Peyer's patch (tissue), 4 donors: ENCODE measurements around the gene NANOG. TPM values are rescaled to one million over a fixed set of nuclear protein-coding genes. Genes with fewer than 3 reads are reported as not detected.
"Not testable (repeated sequence)": the region's sequence is repeated elsewhere in the genome, so short reads cannot be mapped to it uniquely, and the experiment has no call there.

Source experiments
- DNase-seq, 3 donors: peaks; one replicate each; pipeline ENCODE4 v3.0.0-alpha.2; 2017 to 2019
- H3K27ac ChIP-seq, 4 donors: fragments of 200-600 bp; sonication (generic); one replicate each; pipeline ENCODE4 v1.5.1; 2016 to 2019
- H3K27me3 ChIP-seq, 2 donors: fragments of 200-600 bp; sonication (generic); one replicate each; pipeline ENCODE4 v1.5.1; 2019
- H3K36me3 ChIP-seq, 3 donors: fragments of 200-600 bp; sonication (generic); one replicate each; pipeline ENCODE4 v1.5.1; 2016 to 2019
- H3K4me1 ChIP-seq, 4 donors: fragments of 200-600 bp; sonication (generic); one replicate each; pipeline ENCODE4 v1.5.1; 2016 to 2019
- H3K4me3 ChIP-seq, 4 donors: fragments of 200-600 bp; sonication (generic); 1 replicate in 3 of 4; 2 replicates in 1 of 4; pipeline ENCODE4 v1.5.1; 2016 to 2019; ENCODE audit warnings: mild to moderate bottlenecking in 1 of 4
- H3K9me3 ChIP-seq, 4 donors: fragments of 200-600 bp; sonication (generic); one replicate each; pipeline ENCODE4 v1.5.1; 2016 to 2019; ENCODE audit warnings: mild to moderate bottlenecking in 1 of 4
- CTCF ChIP-seq, 6 experiments: fragments of 450-650 bp in 4 of 6; fragments of 200-600 bp in 2 of 6; sonication (generic) in 1 of 6; IDR thresholded peaks; one replicate each; pipeline ENCODE4 v1.5.1; 2017 to 2019; ENCODE audit warnings: antibody characterized with exemption in 6 of 6, mild to moderate bottlenecking in 3 of 6, moderate library complexity in 1 of 6
- POLR2A ChIP-seq, 2 donors: fragments of 450-650 bp; IDR thresholded peaks; one replicate each; pipeline ENCODE4 v1.5.1; 2017; ENCODE audit warnings: antibody characterized with exemption in 2 of 2, mild to moderate bottlenecking in 2 of 2, moderate library complexity in 2 of 2
- total RNA-seq, 4 donors: library from RNA; depleted of rRNA; stranded (reverse); fragments of >200 nt; gene quantifications; one replicate each; pipeline ENCODE4 v1.1.0, GENCODE V29; 2016

NANOG gene
- total RNA-seq = not detected

GRCh38 chr12:7788884-7789528 is at the start of gene NANOG:
TSS of gene NANOG (plus strand) at chr12:7789402. CDS start at chr12:7789615, 213 bp downstream.
- not testable (repeated sequence) for DNase-seq, H3K9me3 ChIP-seq, H3K36me3 ChIP-seq, H3K27me3 ChIP-seq, H3K27ac ChIP-seq, H3K4me3 ChIP-seq, H3K4me1 ChIP-seq

- TF ChIP-seq CTCF (IDR thresholded peaks at IDR 0.05) (no peak), POLR2A (IDR thresholded peaks at IDR 0.05) (no peak)
- no peak for DNase-seq
- Histone ChIP-seq H3K36me3 (no peaks in the 10 kb centered on the region), H3K4me1 (no peaks in the 10 kb centered on the region), H3K27ac (no peak within 1 kb of the TSS), H3K27me3 (no peaks in the 10 kb centered on the region), H3K9me3 (no peaks in the 10 kb centered on the region), H3K4me3 (no peak within 1 kb of the TSS)
Observed at GRCh38 chr12:7747246-7747645, 42.0 kb upstream of the NANOG start, which contains the start of gene CLEC4C. TSS of gene CLEC4C (minus strand) at chr12:7747375. CDS start at chr12:7747348, 27 bp downstream.

GRCh38 chr12:7748852-7749251 is 40.4 kb upstream of the NANOG start:
- Histone ChIP-seq H3K27me3 (no peaks in the 10 kb centered on the region), H3K36me3 (no peaks in the 10 kb centered on the region), H3K4me1 (no peaks in the 10 kb centered on the region), H3K4me3 (no peak overlapping the region), H3K27ac (no peak overlapping the region), H3K9me3 (no peaks in the 10 kb centered on the region)
- DNase-seq = no peak
- no peak for TF ChIP-seq POLR2A (IDR thresholded peaks at IDR 0.05)
- TF ChIP-seq CTCF (IDR thresholded peaks at IDR 0.05) = no peak

- no peaks in the 10 kb centered on the region for H3K9me3 ChIP-seq
- H3K36me3 ChIP-seq = no peaks in the 10 kb centered on the region
- H3K4me1 ChIP-seq = no peaks in the 10 kb centered on the region
- DNase-seq = no peak
- TF ChIP-seq CTCF (IDR thresholded peaks at IDR 0.05) = no peak
- TF ChIP-seq POLR2A (IDR thresholded peaks at IDR 0.05) = no peak
- no peak overlapping the region for H3K4me3 ChIP-seq
- H3K27ac ChIP-seq = no peak overlapping the region
- H3K27me3 ChIP-seq = no peaks in the 10 kb centered on the region
Observed at GRCh38 chr12:7749442-7749841, 39.8 kb upstream of the NANOG start.

GRCh38 chr12:7750350-7750749 is 38.9 kb upstream of the NANOG start:
- Histone ChIP-seq H3K9me3 (no peaks in the 10 kb centered on the region), H3K4me3 (no peak overlapping the region), H3K36me3 (no peaks in the 10 kb centered on the region), H3K27me3 (no peaks in the 10 kb centered on the region), H3K27ac (no peak overlapping the region), H3K4me1 (no peaks in the 10 kb centered on the region)
- no peak for DNase-seq
- no peak for TF ChIP-seq CTCF (IDR thresholded peaks at IDR 0.05)

- no peaks in the 10 kb centered on the region for H3K9me3 ChIP-seq
- no peak overlapping the region for H3K4me3 ChIP-seq
- H3K4me1 ChIP-seq = no peaks in the 10 kb centered on the region
- no peaks in the 10 kb centered on the region for H3K36me3 ChIP-seq
- TF ChIP-seq POLR2A (IDR thresholded peaks at IDR 0.05) (no peak), CTCF (IDR thresholded peaks at IDR 0.05) (no peak)
- DNase-seq = no peak
- H3K27ac ChIP-seq = no peak overlapping the region
- H3K27me3 ChIP-seq = no peaks in the 10 kb centered on the region
Observed at GRCh38 chr12:7751394-7751793, 37.8 kb upstream of the NANOG start.

- H3K27ac ChIP-seq, H3K36me3 ChIP-seq, H3K27me3 ChIP-seq, H3K9me3 ChIP-seq, H3K4me1 ChIP-seq, DNase-seq, H3K4me3 ChIP-seq: not testable (repeated sequence)
Observed at GRCh38 chr12:7751941-7752922, 37.0 kb upstream of the NANOG start.

- not testable (repeated sequence) for DNase-seq, H3K27ac ChIP-seq
Observed at GRCh38 chr12:7755668-7756067, 33.5 kb upstream of the NANOG start.

More at GRCh38 chr12:7755668-7756067, 33.5 kb upstream of the NANOG start:
- H3K4me1 ChIP-seq, H3K36me3 ChIP-seq, H3K4me3 ChIP-seq, H3K27me3 ChIP-seq, H3K9me3 ChIP-seq: not testable (repeated sequence)
